ENCODE results near the gene USP22. TPM values are rescaled to one million over a fixed set of nuclear protein-coding genes. Genes with fewer than 3 reads are reported as not detected.

Gene USP22
- polyA plus RNA-seq, 4 donors = 200 to 245 (median 203) TPM

GRCh38 chr17:20965492-20965891, 77.3 kb downstream of the USP22 start:
- DNase-seq (ENCODE audit: low read depth in 4 of 4, low spot score in 2 of 4) = no peak

DNA sequence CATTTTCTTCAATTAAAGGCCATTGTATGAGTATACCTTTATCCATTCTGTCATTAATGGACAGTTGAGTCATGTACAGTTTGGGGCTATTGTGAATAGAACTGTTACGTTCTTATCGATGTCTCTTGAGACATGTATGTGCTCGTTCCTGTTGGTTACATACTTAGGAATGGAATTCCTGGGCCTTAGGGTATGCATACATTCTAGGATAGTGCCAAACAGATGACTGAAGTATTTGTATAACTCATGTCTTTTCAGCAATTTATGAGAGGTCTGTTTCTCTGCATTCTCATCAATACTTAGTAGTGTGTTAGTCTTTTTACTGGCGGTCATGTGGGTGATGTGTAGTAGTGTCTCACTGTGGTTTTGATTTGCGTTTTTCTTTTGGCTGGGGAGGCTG, 81.2 kb downstream of the USP22 start:
- DNase-seq (ENCODE audit: low read depth in 4 of 4, low spot score in 2 of 4) = no peak

DNA sequence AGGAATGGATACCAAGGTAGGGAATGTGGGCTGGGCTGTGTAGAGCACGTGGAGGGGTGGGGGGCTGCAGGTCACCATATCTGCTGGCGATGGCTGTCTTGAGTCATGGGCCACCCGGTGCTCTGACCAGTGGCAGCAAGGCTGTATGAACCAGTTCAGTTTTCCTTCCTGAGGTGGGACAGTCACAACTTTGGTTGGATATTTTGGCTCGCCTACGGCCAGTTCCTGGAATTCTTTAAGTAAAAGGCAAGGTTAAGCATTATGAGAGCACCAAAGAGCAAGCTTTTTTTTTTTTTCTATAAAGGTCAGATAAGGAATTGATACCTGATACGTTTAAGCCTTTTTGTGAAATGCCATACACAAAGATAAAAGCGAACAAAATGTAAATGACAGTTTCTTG, 81.9 kb downstream of the USP22 start:
- no peak for DNase-seq (ENCODE audit: low read depth in 4 of 4, low spot score in 2 of 4)

DNA sequence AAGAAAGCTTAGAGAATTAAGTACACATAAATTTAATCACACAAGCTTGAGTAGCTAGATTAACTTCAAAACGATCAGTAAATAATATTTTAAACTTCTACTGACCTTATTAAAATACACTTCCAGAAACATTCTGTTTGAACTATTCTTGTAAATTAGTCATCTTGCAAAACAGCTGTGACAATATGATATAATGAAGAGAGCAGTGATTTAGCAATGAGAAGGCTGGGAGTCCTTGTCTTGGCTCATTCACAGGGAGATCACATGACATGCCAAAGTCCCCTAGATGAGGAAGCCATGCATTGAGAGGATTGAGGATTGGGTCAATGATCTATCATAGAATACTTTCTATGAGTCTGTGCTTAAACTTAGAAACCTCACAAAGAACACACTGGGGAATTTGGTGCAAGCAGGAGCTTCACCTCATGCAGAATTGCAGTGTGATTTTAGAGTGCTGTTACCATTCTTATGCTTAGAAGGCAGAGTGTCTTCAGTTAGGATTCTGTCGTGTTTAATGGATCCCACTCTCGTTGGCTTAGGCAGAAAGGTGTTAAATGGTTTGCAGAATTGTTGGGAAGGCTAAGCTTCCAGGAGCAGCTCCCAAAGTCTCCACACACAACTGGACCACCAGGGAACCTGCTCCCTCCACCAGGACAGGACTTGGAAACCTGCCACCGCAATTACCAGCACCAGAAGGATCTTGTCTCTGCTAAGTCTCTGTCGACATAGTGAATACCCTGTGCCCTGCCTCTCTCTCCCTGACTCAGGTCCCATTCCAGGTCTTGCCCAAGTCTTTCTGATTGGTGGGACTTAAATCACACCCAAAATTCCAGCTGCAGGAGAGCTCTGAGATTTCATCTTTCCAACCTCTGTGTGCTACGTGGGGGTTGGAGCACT, 87.1 kb downstream of the USP22 start:
- no peak for DNase-seq (ENCODE audit: low read depth in 4 of 4, low spot score in 2 of 4)

DNA sequence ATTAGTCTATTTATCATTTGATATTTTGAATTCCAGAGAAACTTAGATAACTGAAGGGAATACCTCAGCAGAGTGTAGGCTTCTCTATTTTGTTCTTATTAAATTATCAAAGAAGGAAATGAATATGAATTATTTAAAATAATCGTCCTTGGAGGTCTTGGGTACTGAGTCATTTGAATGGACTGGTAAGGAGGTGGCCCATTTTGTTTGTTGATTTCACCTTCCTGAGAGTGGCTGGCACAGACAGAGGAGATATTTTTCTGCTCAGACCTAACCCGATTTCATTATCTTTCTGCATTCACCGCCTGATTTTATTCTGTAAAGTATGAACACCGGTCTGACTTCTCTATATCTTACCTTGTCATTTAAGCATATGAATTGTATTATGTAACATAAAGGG, 88.0 kb downstream of the USP22 start:
- no peak for DNase-seq (ENCODE audit: low read depth in 4 of 4, low spot score in 2 of 4)

GRCh38 chr17:20952183-20952582, 90.6 kb downstream of the USP22 start:
- DNase-seq (ENCODE audit: low read depth in 4 of 4, low spot score in 2 of 4) = no peak

Other genes with a start within 250 kb of the USP22 start
- gene DHRS7B, start 84.0 kb upstream of the USP22 start, polyA plus RNA-seq (ENCODE audit: insufficient read length in 4 of 4) = 10 to 100 TPM; 37.6 to 40.9 (median 39.6) TPM
- 10 to 100 TPM; 21.4 to 27.9 (median 24.3) TPM for gene TMEM11, start 171.2 kb upstream of the USP22 start, polyA plus RNA-seq (ENCODE audit: insufficient read length in 4 of 4)
- 10 to 100 TPM; 11.9 to 16.1 (median 13.7) TPM for gene NATD1, start 210.4 kb upstream of the USP22 start, polyA plus RNA-seq (ENCODE audit: insufficient read length in 4 of 4)
- 10 to 100 TPM; 21.1 to 25.3 (median 23.2) TPM for gene MAP2K3, start 241.7 kb upstream of the USP22 start, polyA plus RNA-seq (ENCODE audit: insufficient read length in 4 of 4)

All from left renal cortex interstitium (tissue), 4 donors.